Thoracic aorta (tissue), 2 donors: Measurements from ENCODE around the gene IGFBP4. TPM values are rescaled to one million over a fixed set of nuclear protein-coding genes. Genes with fewer than 3 reads are reported as not detected.

Experiments
- ATAC-seq: fragments of 150-250 bp; one replicate; pipeline ENCODE4 v1.8.0; 2017; ENCODE audit warnings: low read depth; ENCODE audit not compliant: insufficient number of reproducible peaks, low FRiP score
- DNase-seq: peaks from one replicate; pipeline ENCODE4 v3.0.0-alpha.2; 2020; ENCODE audit warnings: low spot score
- H3K27ac ChIP-seq, 2 donors: fragments of 200-600 bp; sonication (generic); 1 replicate in 1 of 2; 2 replicates in 1 of 2; pipeline ENCODE4 v1.5.1; 2016; ENCODE audit warnings: mild to moderate bottlenecking in 2 of 2, moderate library complexity in 2 of 2
- H3K27me3 ChIP-seq: fragments of 200-600 bp; sonication (generic); replicated peaks from 2 replicates; pipeline ENCODE4 v1.6.0; 2016; ENCODE audit warnings: mild to moderate bottlenecking; ENCODE audit not compliant: insufficient read depth
- H3K36me3 ChIP-seq: fragments of 200-600 bp; sonication (generic); one replicate; pipeline ENCODE4 v1.5.1; 2016
- H3K4me1 ChIP-seq, 2 donors: fragments of 200-600 bp; sonication (generic); 1 replicate in 1 of 2; 2 replicates in 1 of 2; pipeline versions ENCODE4 v1.5.1 to v1.6.0; 2016; ENCODE audit warnings: low read depth in 2 of 2, mild to moderate bottlenecking in 1 of 2; ENCODE audit not compliant: control insufficient read depth in 1 of 2
- H3K4me3 ChIP-seq: fragments of 200-600 bp; sonication (generic); 2 replicates; pipeline ENCODE4 v1.5.1; 2016; ENCODE audit warnings: mild to moderate bottlenecking
- H3K9me3 ChIP-seq: fragments of 200-600 bp; sonication (generic); 2 replicates; pipeline ENCODE4 v1.5.1; 2016
- CTCF ChIP-seq: fragments of 200-600 bp; sonication (generic); IDR thresholded peaks from one replicate; pipeline ENCODE4 v1.5.1; 2019; ENCODE audit warnings: antibody characterized with exemption
- total RNA-seq, 2 donors: library from RNA; depleted of rRNA; stranded (reverse); fragments of >200 nt; gene quantifications; one replicate each; pipeline versions ENCODE4 v1.1.0 to v1.2.3, GENCODE V29; 2016

IGFBP4 gene
- total RNA-seq, 2 donors from 2014 or later: 177 to 310 TPM

- Histone ChIP-seq H3K4me3 (no peak overlapping the region), H3K27me3 (no peaks in the 10 kb centered on the region), H3K9me3 (no peaks in the 10 kb centered on the region), H3K4me1 (no peaks in the 10 kb centered on the region), H3K27ac (no peak overlapping the region), H3K36me3 (no peaks in the 10 kb centered on the region)
- no peak for TF ChIP-seq CTCF
- DNase-seq (no peak), ATAC-seq (no peak)
Observed at GRCh38 chr17:40422990-40423633, 20.1 kb upstream of the IGFBP4 start.

GRCh38 chr17:40425741-40426140 lies 17.5 kb upstream of the IGFBP4 start:
- H3K36me3 ChIP-seq: no peaks in the 10 kb centered on the region
- ATAC-seq: no peak

GRCh38 chr17:40427002-40427491 lies 16.2 kb upstream of the IGFBP4 start:
- Histone ChIP-seq H3K27me3 (no peaks in the 10 kb centered on the region), H3K36me3 (no peaks in the 10 kb centered on the region), H3K9me3 (no peaks in the 10 kb centered on the region), H3K4me3 (no peak overlapping the region), H3K4me1 (no peaks in the 10 kb centered on the region), H3K27ac (no peak overlapping the region)
- ATAC-seq: no peak
- TF ChIP-seq CTCF: no peak
- DNase-seq: no peak

More at GRCh38 chr17:40425741-40426140, 17.5 kb upstream of the IGFBP4 start:
- no peaks in the 10 kb centered on the region for H3K9me3 ChIP-seq
- no peak overlapping the region for H3K27ac ChIP-seq
- no peak for DNase-seq
- no peak overlapping the region for H3K4me3 ChIP-seq
- no peak for TF ChIP-seq CTCF
- H3K4me1 ChIP-seq: no peaks in the 10 kb centered on the region
- H3K27me3 ChIP-seq: no peaks in the 10 kb centered on the region

GRCh38 chr17:40430272-40431230 lies 12.7 kb upstream of the IGFBP4 start:
- Histone ChIP-seq H3K4me3 (no peak overlapping the region), H3K9me3 (no peaks in the 10 kb centered on the region), H3K27me3 (no peaks in the 10 kb centered on the region), H3K36me3 (no peaks in the 10 kb centered on the region), H3K27ac (no peak overlapping the region), H3K4me1 (peaks cover 0 to 9% of the 10 kb centered on the region in 2 donors)
- no peak for DNase-seq
- no peak for ATAC-seq
- no peak for TF ChIP-seq CTCF

- Histone ChIP-seq H3K27ac (no peak overlapping the region), H3K9me3 (no peaks in the 10 kb centered on the region)
Observed at GRCh38 chr17:40431231-40431602, 12.0 kb upstream of the IGFBP4 start.

More at GRCh38 chr17:40431231-40431602, 12.0 kb upstream of the IGFBP4 start:
- Histone ChIP-seq H3K4me1 (peaks cover 0 to 9% of the 10 kb centered on the region in 2 donors), H3K4me3 (no peak overlapping the region), H3K36me3 (no peaks in the 10 kb centered on the region), H3K27me3 (no peaks in the 10 kb centered on the region)
- ATAC-seq: no peak
- no peak for DNase-seq
- TF ChIP-seq CTCF: no peak
